Measurements from ENCODE around the gene TEP1. TPM values are rescaled to one million over a fixed set of nuclear protein-coding genes. Genes with fewer than 3 reads are reported as not detected.

Gene TEP1
- total and polyA plus RNA-seq, 2 donors (not counting 1 experiment from before 2014, with no cell fraction given): 10.5 to 21.6 TPM

GRCh38 chr14:20384321-20384720 is 29.0 kb downstream of the TEP1 start:
- no peak overlapping the region for H3K4me3 ChIP-seq (replicated peaks in 1 of 4; ENCODE audit: control extremely low read depth in 1 of 4, insufficient read depth in 1 of 4, low read depth in 3 of 4, low read length in 4 of 4)
- H3K9me3 ChIP-seq (ENCODE audit: control insufficient read depth, insufficient read depth, low read depth, low read length): no peaks in the 10 kb centered on the region
- no peak overlapping the region for H3K4me2 ChIP-seq (ENCODE audit: extremely low read depth, insufficient read depth, low read length)
- no peaks in the 10 kb centered on the region for H3K27me3 ChIP-seq (ENCODE audit: control insufficient read depth, insufficient read depth, low read length)
- TF ChIP-seq EZH2 (IDR thresholded peaks at IDR 0.05; ENCODE audit: low read length, missing control alignments): no peak
- no peak for TF ChIP-seq CTCF (conservative IDR thresholded peaks at IDR 0.05 in 1 of 2, IDR thresholded peaks at IDR 0.05 in 1 of 2; ENCODE audit: low read depth in 1 of 2, low read length in 2 of 2)
- H3K36me3 ChIP-seq (ENCODE audit: control insufficient read depth, insufficient read depth, low read length): peaks cover 30% of the 10 kb centered on the region
- no peaks in the 10 kb centered on the region for H3K4me1 ChIP-seq (ENCODE audit: control insufficient read depth, extremely low read depth, insufficient read depth, low read length)
- DNase-seq (ENCODE audit: low read depth in 2 of 2): no peak
- no peak overlapping the region for H2AFZ ChIP-seq (ENCODE audit: low read length)
- H3K27ac ChIP-seq (ENCODE audit: insufficient read depth, low read length): no peak overlapping the region
- no peak overlapping the region for H3K9ac ChIP-seq (ENCODE audit: insufficient read depth, low read length)
- H3K79me2 ChIP-seq (ENCODE audit: control insufficient read depth, insufficient read depth, low read length): no peaks in the 10 kb centered on the region
- H4K20me1 ChIP-seq (ENCODE audit: control insufficient read depth, extremely low read depth, insufficient read depth, low read length): no peaks in the 10 kb centered on the region

GRCh38 chr14:20383636-20384035 is 29.7 kb downstream of the TEP1 start:
- peaks cover 32% of the 10 kb centered on the region for H3K36me3 ChIP-seq (ENCODE audit: control insufficient read depth, insufficient read depth, low read length)
- no peak overlapping the region for H3K27ac ChIP-seq (ENCODE audit: insufficient read depth, low read length)
- no peak overlapping the region for H3K4me2 ChIP-seq (ENCODE audit: extremely low read depth, insufficient read depth, low read length)
- no peak overlapping the region for H2AFZ ChIP-seq (ENCODE audit: low read length)
- no peaks in the 10 kb centered on the region for H4K20me1 ChIP-seq (ENCODE audit: control insufficient read depth, extremely low read depth, insufficient read depth, low read length)
- H3K9ac ChIP-seq (ENCODE audit: insufficient read depth, low read length): no peak overlapping the region
- no peaks in the 10 kb centered on the region for H3K4me1 ChIP-seq (ENCODE audit: control insufficient read depth, extremely low read depth, insufficient read depth, low read length)
- TF ChIP-seq CTCF (conservative IDR thresholded peaks at IDR 0.05 in 1 of 2, IDR thresholded peaks at IDR 0.05 in 1 of 2; ENCODE audit: low read depth in 1 of 2, low read length in 2 of 2): no peak
- no peak for TF ChIP-seq EZH2 (IDR thresholded peaks at IDR 0.05; ENCODE audit: low read length, missing control alignments)
- H3K79me2 ChIP-seq (ENCODE audit: control insufficient read depth, insufficient read depth, low read length): no peaks in the 10 kb centered on the region
- H3K27me3 ChIP-seq (ENCODE audit: control insufficient read depth, insufficient read depth, low read length): no peaks in the 10 kb centered on the region
- no peaks in the 10 kb centered on the region for H3K9me3 ChIP-seq (ENCODE audit: control insufficient read depth, insufficient read depth, low read depth, low read length)
- DNase-seq (ENCODE audit: low read depth in 2 of 2): no peak
- H3K4me3 ChIP-seq (replicated peaks in 1 of 4; ENCODE audit: control extremely low read depth in 1 of 4, insufficient read depth in 1 of 4, low read depth in 3 of 4, low read length in 4 of 4): no peak overlapping the region

GRCh38 chr14:20383032-20383431 is 30.3 kb downstream of the TEP1 start:
- Histone ChIP-seq H2AFZ (ENCODE audit: low read length) (no peak overlapping the region), H3K4me3 (replicated peaks in 1 of 4; ENCODE audit: control extremely low read depth in 1 of 4, insufficient read depth in 1 of 4, low read depth in 3 of 4, low read length in 4 of 4) (no peak overlapping the region), H3K4me2 (ENCODE audit: extremely low read depth, insufficient read depth, low read length) (no peak overlapping the region), H3K9ac (ENCODE audit: insufficient read depth, low read length) (no peak overlapping the region), H3K27me3 (ENCODE audit: control insufficient read depth, insufficient read depth, low read length) (no peaks in the 10 kb centered on the region), H3K9me3 (ENCODE audit: control insufficient read depth, insufficient read depth, low read depth, low read length) (no peaks in the 10 kb centered on the region), H3K27ac (ENCODE audit: insufficient read depth, low read length) (no peak overlapping the region), H3K36me3 (ENCODE audit: control insufficient read depth, insufficient read depth, low read length) (peaks cover 32% of the 10 kb centered on the region), H3K79me2 (ENCODE audit: control insufficient read depth, insufficient read depth, low read length) (no peaks in the 10 kb centered on the region), H3K4me1 (ENCODE audit: control insufficient read depth, extremely low read depth, insufficient read depth, low read length) (no peaks in the 10 kb centered on the region), H4K20me1 (ENCODE audit: control insufficient read depth, extremely low read depth, insufficient read depth, low read length) (no peaks in the 10 kb centered on the region)
- TF ChIP-seq EZH2 (IDR thresholded peaks at IDR 0.05; ENCODE audit: low read length, missing control alignments) (no peak), CTCF (conservative IDR thresholded peaks at IDR 0.05 in 1 of 2, IDR thresholded peaks at IDR 0.05 in 1 of 2; ENCODE audit: low read depth in 1 of 2, low read length in 2 of 2) (no peak)
- DNase-seq (ENCODE audit: low read depth in 2 of 2): no peak
